Measurements from ENCODE around the gene MTCP1.

DNA sequence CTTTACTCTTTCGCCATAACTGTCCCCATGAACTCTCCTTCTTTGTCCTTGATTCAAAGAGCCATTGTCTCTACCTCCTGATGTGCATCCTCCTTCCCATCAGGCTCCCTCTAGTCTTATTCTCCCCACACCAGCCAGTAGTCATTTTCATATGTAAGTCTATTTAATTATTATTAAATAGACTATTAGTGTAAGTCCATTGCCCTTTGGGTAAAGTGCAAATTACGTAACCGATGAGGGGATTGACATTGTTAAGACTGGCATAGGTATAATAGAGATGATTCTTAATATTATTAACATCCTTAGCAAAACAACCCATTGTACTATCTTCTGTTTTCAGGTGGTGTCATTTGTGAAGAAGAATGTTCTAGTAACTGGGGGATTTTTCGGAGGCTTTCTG is 16.7 kb downstream of the MTCP1 start:
- TF ChIP-seq, protein P1, sequence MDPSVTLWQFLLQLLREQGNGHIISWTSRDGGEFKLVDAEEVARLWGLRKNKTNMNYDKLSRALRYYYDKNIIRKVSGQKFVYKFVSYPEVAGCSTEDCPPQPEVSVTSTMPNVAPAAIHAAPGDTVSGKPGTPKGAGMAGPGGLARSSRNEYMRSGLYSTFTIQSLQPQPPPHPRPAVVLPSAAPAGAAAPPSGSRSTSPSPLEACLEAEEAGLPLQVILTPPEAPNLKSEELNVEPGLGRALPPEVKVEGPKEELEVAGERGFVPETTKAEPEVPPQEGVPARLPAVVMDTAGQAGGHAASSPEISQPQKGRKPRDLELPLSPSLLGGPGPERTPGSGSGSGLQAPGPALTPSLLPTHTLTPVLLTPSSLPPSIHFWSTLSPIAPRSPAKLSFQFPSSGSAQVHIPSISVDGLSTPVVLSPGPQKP (CRISPR knock-in tag; IDR thresholded peaks at IDR 0.05): no peak
- TF ChIP-seq POLR2AphosphoS5 (IDR thresholded peaks at IDR 0.05; ENCODE audit: control insufficient read depth, insufficient read depth, low read depth, low read length): no peak
- TF ChIP-seq RAD21 (CRISPR knock-in tag; conservative IDR thresholded peaks at IDR 0.05 in 1 of 2, IDR thresholded peaks at IDR 0.05 in 1 of 2): no peak
- TF ChIP-seq SRSF7 (optimal IDR thresholded peaks at IDR 0.05; ENCODE audit: low read depth, low read length): no peak
- no peak for TF ChIP-seq CTCF (IDR thresholded peaks at IDR 0.05 in 2 of 3, conservative IDR thresholded peaks at IDR 0.05 in 1 of 3; ENCODE audit: insufficient read depth in 2 of 3, low read depth in 1 of 3, low read length in 3 of 3)
- TF ChIP-seq, protein P2, sequence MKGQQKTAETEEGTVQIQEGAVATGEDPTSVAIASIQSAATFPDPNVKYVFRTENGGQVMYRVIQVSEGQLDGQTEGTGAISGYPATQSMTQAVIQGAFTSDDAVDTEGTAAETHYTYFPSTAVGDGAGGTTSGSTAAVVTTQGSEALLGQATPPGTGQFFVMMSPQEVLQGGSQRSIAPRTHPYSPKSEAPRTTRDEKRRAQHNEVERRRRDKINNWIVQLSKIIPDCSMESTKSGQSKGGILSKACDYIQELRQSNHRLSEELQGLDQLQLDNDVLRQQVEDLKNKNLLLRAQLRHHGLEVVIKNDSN (CRISPR knock-in tag; IDR thresholded peaks at IDR 0.05): no peak
- no peak for TF ChIP-seq TAF1 (IDR thresholded peaks at IDR 0.05; ENCODE audit: control insufficient read depth, extremely low read depth, insufficient read depth, low read length, severe bottlenecking)
- TF ChIP-seq NFIC (IDR thresholded peaks at IDR 0.05): no peak
- no peak for TF ChIP-seq POLR2A (conservative IDR thresholded peaks at IDR 0.05)
- TF ChIP-seq, protein P3, sequence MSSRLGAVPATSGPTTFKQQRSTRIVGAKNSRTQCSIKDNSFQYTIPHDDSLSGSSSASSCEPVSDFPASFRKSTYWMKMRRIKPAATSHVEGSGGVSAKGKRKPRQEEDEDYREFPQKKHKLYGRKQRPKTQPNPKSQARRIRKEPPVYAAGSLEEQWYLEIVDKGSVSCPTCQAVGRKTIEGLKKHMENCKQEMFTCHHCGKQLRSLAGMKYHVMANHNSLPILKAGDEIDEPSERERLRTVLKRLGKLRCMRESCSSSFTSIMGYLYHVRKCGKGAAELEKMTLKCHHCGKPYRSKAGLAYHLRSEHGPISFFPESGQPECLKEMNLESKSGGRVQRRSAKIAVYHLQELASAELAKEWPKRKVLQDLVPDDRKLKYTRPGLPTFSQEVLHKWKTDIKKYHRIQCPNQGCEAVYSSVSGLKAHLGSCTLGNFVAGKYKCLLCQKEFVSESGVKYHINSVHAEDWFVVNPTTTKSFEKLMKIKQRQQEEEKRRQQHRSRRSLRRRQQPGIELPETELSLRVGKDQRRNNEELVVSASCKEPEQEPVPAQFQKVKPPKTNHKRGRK (tag; IDR thresholded peaks at IDR 0.05): no peak
